Osteoblast (primary cell): Measurements from ENCODE around the gene HOXA10. TPM values are rescaled to one million over a fixed set of nuclear protein-coding genes. Genes with fewer than 3 reads are reported as not detected.
A peak's percentile ranks its signal among the peaks of the same experiment; 100 is the strongest.

Source experiments
- DNase-seq: peaks from one replicate; pipeline ENCODE4 v3.0.0; 2011; ENCODE audit warnings: low spot score, mixed read lengths; ENCODE audit not compliant: insufficient read length; ENCODE audit errors: missing footprints
- H2AFZ ChIP-seq: 2 replicates; pipeline ENCODE4 v1.6.0; 2011; ENCODE audit warnings: mild to moderate bottlenecking, low read length
- H3K27ac ChIP-seq: 2 replicates; pipeline ENCODE4 v1.5.1; 2011; ENCODE audit warnings: mild to moderate bottlenecking, low read depth, low read length, moderate library complexity
- H3K27me3 ChIP-seq: 2 replicates; pipeline ENCODE4 v1.6.0; 2012; ENCODE audit warnings: mild to moderate bottlenecking, control low read depth, inconsistent platforms, low read length, moderate library complexity; ENCODE audit not compliant: insufficient read depth
- H3K36me3 ChIP-seq: 2 replicates; pipeline ENCODE4 v1.5.1; 2011; ENCODE audit warnings: mild to moderate bottlenecking, low read length, control low read depth, moderate library complexity; ENCODE audit not compliant: insufficient read depth
- H3K4me1 ChIP-seq: 2 replicates; pipeline ENCODE4 v1.5.1; 2011; ENCODE audit warnings: mild to moderate bottlenecking, low read length, control low read depth, moderate library complexity; ENCODE audit not compliant: insufficient read depth
- H3K4me2 ChIP-seq: 2 replicates; pipeline ENCODE4 v1.6.0; 2011; ENCODE audit warnings: mild to moderate bottlenecking, low read length; ENCODE audit not compliant: insufficient read depth
- H3K4me3 ChIP-seq: fragments of 200-600 bp; sonication (generic); 3 replicates; pipeline ENCODE4 v1.5.1; 2012; ENCODE audit warnings: mild to moderate bottlenecking, low read length, inconsistent platforms; ENCODE audit not compliant: insufficient read depth
- H3K79me2 ChIP-seq: 2 replicates; pipeline ENCODE4 v1.6.0; 2012; ENCODE audit warnings: mild to moderate bottlenecking, low read length, control low read depth, inconsistent platforms; ENCODE audit not compliant: insufficient read depth
- H3K9me3 ChIP-seq: 2 replicates; pipeline ENCODE4 v1.5.1; 2011; ENCODE audit warnings: low read depth, low read length, control low read depth
- H4K20me1 ChIP-seq: 2 replicates; pipeline ENCODE4 v1.6.0; 2012; ENCODE audit warnings: mild to moderate bottlenecking, low read length, control low read depth; ENCODE audit not compliant: insufficient read depth
- CTCF ChIP-seq: IDR thresholded peaks from 2 replicates; pipeline ENCODE4 v1.5.1; 2011; ENCODE audit warnings: mild to moderate bottlenecking, low read depth, low read length, moderate library complexity; ENCODE audit errors: extremely low read depth
- total RNA-seq: library from RNA; depleted of rRNA; stranded (reverse); fragments of >200 nt; gene quantifications from 2 replicates; pipeline ENCODE4 v1.2.3, GENCODE V29; 2012

The HOXA10 gene
- total RNA-seq, 1 donor: 43.1 TPM

- peaks cover 58% of the 10 kb centered on the region for H3K79me2 ChIP-seq
- H3K27ac ChIP-seq: peak overlapping the region; percentile 74
- peak; percentile 92 for DNase-seq
Observed at GRCh38 chr7:27155816-27156507, 18.2 kb downstream of the HOXA10 start.

GRCh38 chr7:27154901-27155815 is 19.0 kb downstream of the HOXA10 start:
- peak overlapping the region; percentile 97 for H2AFZ ChIP-seq
- H3K79me2 ChIP-seq: peaks cover 59% of the 10 kb centered on the region
- H3K27ac ChIP-seq: peak overlapping the region; percentile 74
- no peaks in the 10 kb centered on the region for H3K27me3 ChIP-seq
- DNase-seq: peak; percentile 82
- TF ChIP-seq CTCF: no peak
- H3K4me3 ChIP-seq: peak overlapping the region; percentile 90
- peaks cover 6% of the 10 kb centered on the region for H4K20me1 ChIP-seq
- H3K9me3 ChIP-seq: no peaks in the 10 kb centered on the region
- peaks cover 28% of the 10 kb centered on the region for H3K4me1 ChIP-seq
- peaks cover 4% of the 10 kb centered on the region for H3K36me3 ChIP-seq
- peak overlapping the region; percentile 97 for H3K4me2 ChIP-seq

More at GRCh38 chr7:27155816-27156507, 18.2 kb downstream of the HOXA10 start:
- H3K36me3 ChIP-seq: peaks cover 4% of the 10 kb centered on the region
- no peaks in the 10 kb centered on the region for H4K20me1 ChIP-seq
- H3K4me2 ChIP-seq: peak overlapping the region; percentile 97
- no peaks in the 10 kb centered on the region for H3K27me3 ChIP-seq
- peak overlapping the region; percentile 97 for H2AFZ ChIP-seq
- no peaks in the 10 kb centered on the region for H3K9me3 ChIP-seq
- peak overlapping the region; percentile 90 for H3K4me3 ChIP-seq
- H3K4me1 ChIP-seq: peaks cover 24% of the 10 kb centered on the region
- TF ChIP-seq CTCF: no peak

- DNase-seq: peak; percentile 8
- H3K27ac ChIP-seq: no peak overlapping the region
- peaks cover 36% of the 10 kb centered on the region for H3K4me1 ChIP-seq
- H4K20me1 ChIP-seq: peaks cover 9% of the 10 kb centered on the region
- no peaks in the 10 kb centered on the region for H3K9me3 ChIP-seq
- peaks cover 64% of the 10 kb centered on the region for H3K79me2 ChIP-seq
- H2AFZ ChIP-seq: no peak overlapping the region
- H3K4me3 ChIP-seq: no peak overlapping the region
- TF ChIP-seq CTCF: no peak
- H3K27me3 ChIP-seq: no peaks in the 10 kb centered on the region
- no peak overlapping the region for H3K4me2 ChIP-seq
- peaks cover 4% of the 10 kb centered on the region for H3K36me3 ChIP-seq
Observed at GRCh38 chr7:27154369-27154768, 19.8 kb downstream of the HOXA10 start.

GRCh38 chr7:27153526-27153925 is 20.6 kb downstream of the HOXA10 start:
- peaks cover 44% of the 10 kb centered on the region for H3K4me1 ChIP-seq
- peaks cover 4% of the 10 kb centered on the region for H3K36me3 ChIP-seq
- H3K27ac ChIP-seq: peak overlapping the region; percentile 88
- peaks cover 72% of the 10 kb centered on the region for H3K79me2 ChIP-seq
- peak; percentile 43 for DNase-seq
- peaks cover 9% of the 10 kb centered on the region for H4K20me1 ChIP-seq
- H3K27me3 ChIP-seq: no peaks in the 10 kb centered on the region
- H3K4me2 ChIP-seq: peak overlapping the region; percentile 99
- no peak overlapping the region for H2AFZ ChIP-seq
- no peak for TF ChIP-seq CTCF
- no peaks in the 10 kb centered on the region for H3K9me3 ChIP-seq
- peak overlapping the region; percentile 93 for H3K4me3 ChIP-seq
